ENCODE data around the gene ADAMTS17. TPM values are rescaled to one million over a fixed set of nuclear protein-coding genes. Genes with fewer than 3 reads are reported as not detected.
A peak's percentile ranks its signal among the peaks of the same experiment; 100 is the strongest.
"Not testable (repeated sequence)": the region's sequence is repeated elsewhere in the genome, so short reads cannot be mapped to it uniquely, and the experiment has no call there.

ADAMTS17 gene
- total RNA-seq, 6 experiments from 2014 or later, result 14.6 to 34.7 (median 24.2) TPM

GRCh38 chr15:99930696-99931095 is 411.1 kb downstream of the ADAMTS17 start:
- no peaks in the 10 kb centered on the region for H3K36me3 ChIP-seq
- no peaks in the 10 kb centered on the region for H3K4me1 ChIP-seq
- no peak overlapping the region for H3K27ac ChIP-seq
- H3K4me3 ChIP-seq, result no peak overlapping the region
- intact Hi-C loops (cut with DNase I), result loop anchor here (5.0 to 10.0 kb wide), 2 partner anchors 404 to 407 kb away; no protein-coding TSS in a partner anchor
- DNase-seq (no peak), ATAC-seq (no peak)
- no peaks in the 10 kb centered on the region for H3K9me3 ChIP-seq
- WGBS (ENCODE audit: insufficient coverage, low coverage, low lambda C conversion rate, missing lambda C conversion rate), result no CpG with 5 or more reads among the region's 1 CpG
- no peaks in the 10 kb centered on the region for H3K27me3 ChIP-seq
- no peak for TF ChIP-seq POLR2A (IDR thresholded peaks at IDR 0.05)
- TF ChIP-seq, protein P1, sequence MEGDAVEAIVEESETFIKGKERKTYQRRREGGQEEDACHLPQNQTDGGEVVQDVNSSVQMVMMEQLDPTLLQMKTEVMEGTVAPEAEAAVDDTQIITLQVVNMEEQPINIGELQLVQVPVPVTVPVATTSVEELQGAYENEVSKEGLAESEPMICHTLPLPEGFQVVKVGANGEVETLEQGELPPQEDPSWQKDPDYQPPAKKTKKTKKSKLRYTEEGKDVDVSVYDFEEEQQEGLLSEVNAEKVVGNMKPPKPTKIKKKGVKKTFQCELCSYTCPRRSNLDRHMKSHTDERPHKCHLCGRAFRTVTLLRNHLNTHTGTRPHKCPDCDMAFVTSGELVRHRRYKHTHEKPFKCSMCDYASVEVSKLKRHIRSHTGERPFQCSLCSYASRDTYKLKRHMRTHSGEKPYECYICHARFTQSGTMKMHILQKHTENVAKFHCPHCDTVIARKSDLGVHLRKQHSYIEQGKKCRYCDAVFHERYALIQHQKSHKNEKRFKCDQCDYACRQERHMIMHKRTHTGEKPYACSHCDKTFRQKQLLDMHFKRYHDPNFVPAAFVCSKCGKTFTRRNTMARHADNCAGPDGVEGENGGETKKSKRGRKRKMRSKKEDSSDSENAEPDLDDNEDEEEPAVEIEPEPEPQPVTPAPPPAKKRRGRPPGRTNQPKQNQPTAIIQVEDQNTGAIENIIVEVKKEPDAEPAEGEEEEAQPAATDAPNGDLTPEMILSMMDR (IDR thresholded peaks at IDR 0.05), result no peak

DNA sequence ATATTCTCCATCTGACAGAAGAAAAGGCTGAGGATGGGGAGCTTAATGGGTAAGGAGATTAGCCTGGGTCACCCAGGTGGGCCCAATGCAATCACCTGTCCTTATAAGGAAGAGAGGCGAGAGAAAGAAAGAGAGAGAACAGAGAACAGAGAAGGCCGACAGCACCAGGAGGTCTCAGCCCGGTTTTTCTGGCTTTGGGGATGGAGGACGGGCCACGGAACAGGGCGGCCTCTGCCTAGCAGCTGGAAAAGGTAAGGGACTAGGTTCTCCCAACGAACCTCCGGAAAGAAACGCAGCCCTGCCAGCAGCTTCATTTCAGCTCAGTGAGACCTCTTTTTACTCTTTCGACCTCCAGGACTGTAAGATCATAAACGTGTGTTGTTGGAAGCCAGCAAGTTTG is 412.5 kb downstream of the ADAMTS17 start:
- DNase-seq, result no peak
- Histone ChIP-seq H3K4me3 (no peak overlapping the region), H3K9me3 (no peaks in the 10 kb centered on the region), H3K27me3 (no peaks in the 10 kb centered on the region), H3K4me1 (no peaks in the 10 kb centered on the region), H3K27ac (no peak overlapping the region), H3K36me3 (no peaks in the 10 kb centered on the region)
- TF ChIP-seq, protein P1 (IDR thresholded peaks at IDR 0.05), result no peak
- intact Hi-C loops (cut with DNase I), result no loop called here
- 80% methylated on average over 5 of the region's 11 CpGs for WGBS (ENCODE audit: insufficient coverage, low coverage, low lambda C conversion rate, missing lambda C conversion rate)
- no peak for ATAC-seq

DNA sequence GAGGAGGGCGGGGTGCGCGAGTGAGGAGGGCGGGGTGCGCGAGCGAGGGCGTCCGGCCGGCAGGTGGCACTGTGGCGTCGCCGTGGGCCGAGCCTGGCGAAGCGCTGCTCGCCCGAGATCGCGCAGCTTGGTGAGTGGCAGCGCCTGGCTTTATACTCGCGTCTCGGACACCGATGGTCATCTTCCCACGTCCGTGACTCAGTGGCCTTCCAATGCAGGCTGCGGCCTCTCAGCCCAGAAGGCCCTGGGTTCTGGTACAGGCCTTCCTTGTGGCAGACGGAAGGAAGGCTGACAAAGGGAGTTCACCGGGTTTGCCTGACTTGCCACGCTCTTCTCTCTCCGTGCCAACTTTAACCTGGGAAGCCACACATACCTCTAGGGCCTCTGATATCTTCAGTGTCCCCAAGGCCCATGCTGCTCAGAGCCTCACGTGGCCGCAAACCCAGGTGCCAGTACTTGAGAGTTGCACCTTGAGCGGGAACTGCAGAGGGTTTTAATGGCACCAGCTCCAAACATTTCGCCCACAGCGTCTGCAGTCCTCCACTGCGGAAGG is 413.3 kb downstream of the ADAMTS17 start:
- DNase-seq (peak; percentile 86 to 90 (median 87)), ATAC-seq (peak; percentile 96 to 99 (median 97))
- Histone ChIP-seq H3K36me3 (no peaks in the 10 kb centered on the region), H3K9me3 (no peaks in the 10 kb centered on the region), H3K4me3 (peak overlapping the region; percentile 20 to 53 (median 42)), H3K27me3 (no peaks in the 10 kb centered on the region), H3K4me1 (no peaks in the 10 kb centered on the region), H3K27ac (no peak overlapping the region)
- WGBS (ENCODE audit: insufficient coverage, low coverage, low lambda C conversion rate, missing lambda C conversion rate), result 15% methylated on average over 16 of the region's 38 CpGs
- TF ChIP-seq, protein P1 (IDR thresholded peaks at IDR 0.05), result peak; percentile 66 to 73 (median 68)
- no peak for TF ChIP-seq POLR2A (IDR thresholded peaks at IDR 0.05)
- intact Hi-C loops (cut with DNase I), result no loop called here

DNA sequence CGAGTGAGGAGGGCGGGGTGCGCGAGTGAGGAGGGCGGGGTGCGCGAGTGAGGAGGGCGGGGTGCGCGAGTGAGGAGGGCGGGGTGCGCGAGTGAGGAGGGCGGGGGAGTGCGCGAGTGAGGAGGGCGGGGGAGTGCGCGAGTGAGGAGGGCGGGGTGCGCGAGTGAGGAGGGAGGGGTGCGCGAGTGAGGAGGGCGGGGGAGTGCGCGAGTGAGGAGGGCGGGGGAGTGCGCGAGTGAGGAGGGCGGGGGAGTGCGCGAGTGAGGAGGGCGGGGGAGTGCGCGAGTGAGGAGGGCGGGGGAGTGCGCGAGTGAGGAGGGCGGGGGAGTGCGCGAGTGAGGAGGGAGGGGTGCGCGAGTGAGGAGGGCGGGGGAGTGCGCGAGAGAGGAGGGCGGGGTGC is 415.2 kb downstream of the ADAMTS17 start:
- no CpG with 5 or more reads among the region's 48 CpGs for WGBS (ENCODE audit: insufficient coverage, low coverage, low lambda C conversion rate, missing lambda C conversion rate)
- H3K4me1 ChIP-seq; H3K27ac ChIP-seq; intact Hi-C loops (cut with DNase I); H3K36me3 ChIP-seq; H3K27me3 ChIP-seq; DNase-seq; H3K9me3 ChIP-seq; ATAC-seq; H3K4me3 ChIP-seq: not testable (repeated sequence)

DNA sequence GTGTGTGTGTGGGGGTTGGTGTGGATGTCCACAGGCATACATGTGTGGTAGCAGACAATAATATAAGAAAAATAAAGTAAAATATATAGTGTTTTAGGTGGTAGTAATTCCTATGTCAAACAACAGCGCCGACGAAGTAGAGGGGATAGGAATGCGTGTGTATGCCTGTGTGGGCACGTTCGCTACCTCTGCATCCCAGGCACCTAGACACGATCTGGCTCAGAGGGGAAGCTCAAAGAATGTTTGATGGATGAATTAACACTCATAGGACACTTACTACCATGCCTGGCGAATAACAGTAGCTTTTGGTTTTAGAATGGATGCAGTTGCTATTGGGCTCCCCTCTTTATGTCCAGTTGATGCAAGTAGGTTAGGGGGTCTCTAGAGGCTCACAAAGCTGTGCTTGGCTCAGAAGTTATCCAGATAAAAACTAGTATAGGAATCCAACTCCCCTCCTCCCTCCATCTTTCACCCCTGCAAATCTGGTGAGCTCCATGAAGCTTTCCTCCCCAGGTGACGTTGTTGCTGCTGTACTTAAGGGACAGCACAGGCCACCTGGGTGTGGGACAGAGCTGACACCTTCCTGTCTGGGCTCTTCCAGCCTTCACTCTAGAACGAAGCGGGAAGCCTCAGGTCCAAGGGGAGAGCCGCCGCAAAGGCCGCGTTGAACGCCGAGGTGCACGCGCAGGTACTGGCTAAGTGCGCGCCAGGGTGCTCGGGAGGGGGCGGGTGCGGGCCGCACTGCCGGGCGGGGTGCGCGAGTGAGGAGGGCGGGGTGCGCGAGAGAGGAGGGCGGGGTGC is 415.9 kb downstream of the ADAMTS17 start:
- no peaks in the 10 kb centered on the region for H3K27me3 ChIP-seq
- WGBS (ENCODE audit: insufficient coverage, low coverage, low lambda C conversion rate, missing lambda C conversion rate), result 9% methylated on average over 30 of the region's 33 CpGs
- no peaks in the 10 kb centered on the region for H3K9me3 ChIP-seq
- no peak overlapping the region for H3K27ac ChIP-seq
- TF ChIP-seq, protein P1 (IDR thresholded peaks at IDR 0.05), result no peak
- TF ChIP-seq POLR2A (IDR thresholded peaks at IDR 0.05), result no peak
- peak overlapping the region; percentile 22 to 41 (median 23) for H3K4me3 ChIP-seq
- DNase-seq (peak; percentile 77 to 84 (median 80)), ATAC-seq (peak; percentile 74 to 87 (median 82))
- no peaks in the 10 kb centered on the region for H3K36me3 ChIP-seq
- no peaks in the 10 kb centered on the region for H3K4me1 ChIP-seq
- intact Hi-C loops (cut with DNase I), result no loop called here

All from right lobe of liver (tissue), 6 donors.